Measurements from ENCODE around the gene ZC3H12A. TPM values are rescaled to one million over a fixed set of nuclear protein-coding genes. Genes with fewer than 3 reads are reported as not detected.

Gene ZC3H12A
- polyA plus RNA-seq, 12 donors = 0.72 to 4.8 (median 1.0) TPM; not detected in 2

- DNase-seq = no peak
Observed at GRCh38 chr1:37478451-37478881, 4.1 kb downstream of the ZC3H12A start.

- no peak for DNase-seq
Observed at GRCh38 chr1:37478890-37479254, 4.5 kb downstream of the ZC3H12A start.

- no peak for DNase-seq
Observed at GRCh38 chr1:37479255-37480124, 5.1 kb downstream of the ZC3H12A start.

- DNase-seq = no peak
Observed at GRCh38 chr1:37480125-37480466, 5.7 kb downstream of the ZC3H12A start.

GRCh38 chr1:37480581-37481288, 6.4 kb downstream of the ZC3H12A start:
- DNase-seq = no peak

- no peak for DNase-seq
Observed at GRCh38 chr1:37481289-37482003, 7.1 kb downstream of the ZC3H12A start.

- no peak for DNase-seq
Observed at GRCh38 chr1:37482004-37482785, 7.8 kb downstream of the ZC3H12A start.

GRCh38 chr1:37482796-37483744, 8.7 kb downstream of the ZC3H12A start:
- DNase-seq = no peak

- no peak for DNase-seq
Observed at GRCh38 chr1:37483785-37484184, 9.4 kb downstream of the ZC3H12A start.

GRCh38 chr1:37484325-37485051, 10.1 kb downstream of the ZC3H12A start:
- no peak for DNase-seq

GRCh38 chr1:37485902-37486679, 11.7 kb downstream of the ZC3H12A start:
- DNase-seq = no peak

GRCh38 chr1:37486680-37487618, 12.6 kb downstream of the ZC3H12A start:
- DNase-seq = peak; percentile 72

- DNase-seq = no peak
Observed at GRCh38 chr1:37487619-37487984, 13.2 kb downstream of the ZC3H12A start.

GRCh38 chr1:37493336-37494098, 19.1 kb downstream of the ZC3H12A start:
- DNase-seq = no peak

- no peak for DNase-seq
Observed at GRCh38 chr1:37495875-37496274, 21.5 kb downstream of the ZC3H12A start.

- no peak for DNase-seq
Observed at GRCh38 chr1:37497832-37498231, 23.5 kb downstream of the ZC3H12A start.
